H9 (cell line): ENCODE data around the gene NHLRC1. TPM values are rescaled to one million over a fixed set of nuclear protein-coding genes. Genes with fewer than 3 reads are reported as not detected.

Experiments
- DNase-seq: peaks from one replicate; pipeline ENCODE4 v3.0.0-alpha.2; 2017
- H2AFZ ChIP-seq: one replicate; pipeline ENCODE4 v1.6.1; 2013; ENCODE audit warnings: mild to moderate bottlenecking, low read length, control low read depth, moderate library complexity
- H2AK5ac ChIP-seq: 2 replicates; pipeline ENCODE4 v1.6.1; 2013; ENCODE audit warnings: low read length, control low read depth, mixed read lengths; ENCODE audit not compliant: insufficient read length
- H2BK120ac ChIP-seq: one replicate; pipeline ENCODE4 v1.6.1; 2013; ENCODE audit warnings: low read depth, mild to moderate bottlenecking, low read length, control low read depth, inconsistent platforms; ENCODE audit not compliant: poor library complexity, severe bottlenecking
- H2BK12ac ChIP-seq: 2 replicates; pipeline ENCODE4 v1.6.1; 2013; ENCODE audit warnings: low read length, control low read depth, mixed read lengths, low read depth; ENCODE audit not compliant: insufficient read length
- H2BK15ac ChIP-seq: 2 replicates; pipeline ENCODE4 v1.6.1; 2013; ENCODE audit warnings: low read depth, low read length, control low read depth
- H2BK20ac ChIP-seq: one replicate; pipeline ENCODE4 v1.6.1; 2013; ENCODE audit warnings: low read depth, mild to moderate bottlenecking, low read length, control low read depth, inconsistent platforms; ENCODE audit not compliant: poor library complexity, severe bottlenecking
- H2BK5ac ChIP-seq: 2 replicates; pipeline ENCODE4 v1.6.1; 2013; ENCODE audit warnings: low read length, control low read depth, mixed read lengths; ENCODE audit not compliant: insufficient read length
- H3K14ac ChIP-seq: 2 replicates; pipeline ENCODE4 v1.6.1; 2013; ENCODE audit warnings: low read length, control low read depth; ENCODE audit not compliant: insufficient read depth
- H3K18ac ChIP-seq: 2 replicates; pipeline ENCODE4 v1.6.1; 2013; ENCODE audit warnings: low read depth, mild to moderate bottlenecking, mixed read lengths, low read length, control low read depth; ENCODE audit not compliant: insufficient read length
- H3K23ac ChIP-seq: 2 replicates; pipeline ENCODE4 v1.6.1; 2013; ENCODE audit warnings: low read length, control low read depth, mixed read lengths, low read depth; ENCODE audit not compliant: insufficient read length
- H3K23me2 ChIP-seq: 2 replicates; pipeline ENCODE4 v1.6.1; 2013; ENCODE audit warnings: low read depth, mild to moderate bottlenecking, mixed read lengths, low read length, control low read depth; ENCODE audit not compliant: insufficient read length, poor library complexity, severe bottlenecking
- H3K27ac ChIP-seq: 2 replicates; pipeline ENCODE4 v1.5.1; 2013; ENCODE audit warnings: low read length, control low read depth, mixed read lengths, low read depth; ENCODE audit not compliant: insufficient read length
- H3K27me3 ChIP-seq: 2 replicates; pipeline ENCODE4 v1.6.1; 2013; ENCODE audit warnings: low read length, control low read depth, inconsistent platforms; ENCODE audit not compliant: insufficient read depth
- H3K4ac ChIP-seq: 2 replicates; pipeline ENCODE4 v1.6.1; 2013; ENCODE audit warnings: low read depth, mild to moderate bottlenecking, control low read depth, inconsistent platforms, low read length, moderate library complexity
- H3K4me1 ChIP-seq: 2 replicates; pipeline ENCODE4 v1.6.1; 2013; ENCODE audit warnings: low read length, control low read depth, inconsistent platforms; ENCODE audit not compliant: insufficient read depth
- H3K4me2 ChIP-seq: 2 replicates; pipeline ENCODE4 v1.6.1; 2013; ENCODE audit warnings: low read length, control low read depth, mixed read lengths; ENCODE audit not compliant: insufficient read length, insufficient read depth
- H3K56ac ChIP-seq: 2 replicates; pipeline ENCODE4 v1.6.1; 2013; ENCODE audit warnings: low read depth, mild to moderate bottlenecking, mixed read lengths, low read length, control low read depth; ENCODE audit not compliant: insufficient read length
- H3K79me1 ChIP-seq: 2 replicates; pipeline ENCODE4 v1.6.1; 2013; ENCODE audit warnings: low read depth, mild to moderate bottlenecking, moderate library complexity, low read length, control low read depth, inconsistent platforms; ENCODE audit not compliant: insufficient read depth, poor library complexity, severe bottlenecking
- H3K79me2 ChIP-seq: 2 replicates; pipeline ENCODE4 v1.6.1; 2013; ENCODE audit warnings: low read length, control low read depth, inconsistent platforms; ENCODE audit not compliant: insufficient read depth
- H3K9ac ChIP-seq: 2 replicates; pipeline ENCODE4 v1.6.1; 2013; ENCODE audit warnings: low read length, control low read depth, mixed read lengths; ENCODE audit not compliant: insufficient read length; ENCODE audit errors: extremely low read depth
- H3K9me3 ChIP-seq: one replicate; pipeline ENCODE4 v1.6.1; 2013; ENCODE audit warnings: low read depth, low read length, inconsistent platforms; ENCODE audit not compliant: control insufficient read depth
- H3T11ph ChIP-seq: one replicate; pipeline ENCODE4 v1.6.1; 2013; ENCODE audit warnings: mild to moderate bottlenecking, low read length, control low read depth, inconsistent platforms
- H4K20me1 ChIP-seq: one replicate; pipeline ENCODE4 v1.6.1; 2013; ENCODE audit not compliant: control insufficient read depth, insufficient read length, insufficient read depth
- H4K5ac ChIP-seq: 2 replicates; pipeline ENCODE4 v1.6.1; 2013; ENCODE audit warnings: low read depth, mild to moderate bottlenecking, mixed read lengths, low read length, control low read depth; ENCODE audit not compliant: insufficient read length
- H4K8ac ChIP-seq: replicated peaks from 2 replicates; pipeline ENCODE4 v1.6.1; 2013; ENCODE audit warnings: low read length, control low read depth, mixed read lengths, low read depth; ENCODE audit not compliant: insufficient read length
- H4K91ac ChIP-seq: 2 replicates; pipeline ENCODE4 v1.6.1; 2013; ENCODE audit warnings: low read depth, mild to moderate bottlenecking, moderate library complexity, mixed read lengths, low read length, control low read depth; ENCODE audit not compliant: insufficient read length
- H3K27ac Mint-ChIP-seq, 3 experiments: 2 replicates in 2 of 3; 3 replicates in 1 of 3; pipeline ENCODE4 v1.8.0; 2020 to 2021; ENCODE audit warnings: mixed read lengths in 3 of 3, mild to moderate bottlenecking in 1 of 3, moderate library complexity in 1 of 3
- H3K27me3 Mint-ChIP-seq: 2 replicates; pipeline ENCODE4 v1.8.0; 2021; ENCODE audit warnings: low read depth, mild to moderate bottlenecking, moderate library complexity, mixed read lengths
- H3K36me3 Mint-ChIP-seq, 3 experiments: 2 replicates in 2 of 3; 3 replicates in 1 of 3; pipeline ENCODE4 v1.8.0; 2020 to 2021; ENCODE audit warnings: low read depth in 3 of 3, mixed read lengths in 3 of 3; ENCODE audit not compliant: insufficient read depth in 1 of 3
- H3K4me1 Mint-ChIP-seq, 2 experiments: 2 replicates each; pipeline ENCODE4 v1.8.0; 2020; ENCODE audit warnings: mixed read lengths in 2 of 2
- H3K4me3 Mint-ChIP-seq, 2 experiments: 2 replicates in 1 of 2; 3 replicates in 1 of 2; pipeline ENCODE4 v1.8.0; 2020 to 2021; ENCODE audit warnings: mild to moderate bottlenecking in 2 of 2, mixed read lengths in 2 of 2, moderate library complexity in 1 of 2
- H3K9me3 Mint-ChIP-seq, 2 experiments: 2 replicates in 1 of 2; 3 replicates in 1 of 2; pipeline ENCODE4 v1.8.0; 2020; ENCODE audit warnings: mild to moderate bottlenecking in 2 of 2, mixed read lengths in 2 of 2, moderate library complexity in 1 of 2
- WGBS: extraction: QIAGEN DNeasy Blood & Tissue Kit; methylation state at CpG from one replicate; pipeline ENCODE4 v1.1.7; 2013; ENCODE audit warnings: missing lambda C conversion rate, low lambda C conversion rate, mixed read lengths; ENCODE audit not compliant: insufficient read length; ENCODE audit errors: extremely low coverage; 5-methylcytosine and 5-hydroxymethylcytosine counted together
- total RNA-seq: library from RNA; stranded (reverse); gene quantifications from 2 replicates; pipeline ENCODE4 v1.2.1, GENCODE V29; 2021
- TF ChIP-seq, protein P1 (sequence below): fragments of 200-600 bp; sonication (generic); conservative IDR thresholded peaks from 3 replicates; pipeline ENCODE4 v1.8.0; 2021; ENCODE audit warnings: antibody characterized with exemption, mild to moderate bottlenecking

NHLRC1 gene
- total RNA-seq, 1 experiment from 2014 or later = 1.5 TPM

DNA sequence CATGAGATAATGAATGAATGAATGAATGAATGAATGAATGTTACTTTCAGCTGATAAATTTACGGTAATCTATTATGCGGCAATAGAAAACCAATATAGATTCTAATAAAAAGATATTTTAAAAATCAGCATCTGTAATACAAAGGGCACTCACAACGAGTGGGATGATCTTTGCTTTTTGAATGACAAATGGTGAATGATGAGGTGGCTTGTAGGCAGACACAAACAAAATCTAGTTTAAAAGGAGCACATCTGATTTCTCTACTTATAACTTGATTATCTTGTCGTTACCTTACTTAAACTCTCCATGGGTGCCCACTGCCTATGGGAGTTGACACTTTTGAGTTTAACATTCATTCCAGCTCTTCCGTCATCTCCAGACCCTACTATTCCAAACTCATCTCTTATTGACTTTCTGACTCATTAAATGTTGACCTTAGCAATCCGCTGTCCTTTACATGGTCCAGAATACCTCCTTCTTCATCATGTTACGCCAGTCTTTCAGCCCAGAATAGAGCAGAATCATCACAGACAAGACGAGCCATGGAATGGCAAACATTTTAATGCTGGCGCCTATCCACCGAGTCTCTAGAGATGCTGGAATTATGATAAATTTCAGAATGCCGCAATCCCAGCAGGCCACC is 41.3 kb downstream of the NHLRC1 start:
- Mint-ChIP-seq H3K36me3 (no peaks in the 10 kb centered on the region), H3K4me1 (no peaks in the 10 kb centered on the region), H3K4me3 (no peak overlapping the region), H3K9me3 (no peaks in the 10 kb centered on the region; a peak in 1 of 5 replicates), H3K27ac (no peak overlapping the region), H3K27me3 (no peaks in the 10 kb centered on the region)
- Histone ChIP-seq H3K23ac (no peak overlapping the region), H3K4me1 (no peaks in the 10 kb centered on the region), H2BK5ac (no peak overlapping the region), H4K5ac (no peak overlapping the region), H4K20me1 (no peaks in the 10 kb centered on the region), H4K8ac (no peak overlapping the region), H2BK120ac (no peak overlapping the region), H3K4me2 (no peak overlapping the region), H3T11ph (no peak overlapping the region), H3K9me3 (no peaks in the 10 kb centered on the region), H2BK15ac (no peak overlapping the region), H2BK20ac (no peak overlapping the region), H2BK12ac (no peak overlapping the region), H3K4ac (no peak overlapping the region), H3K23me2 (no peaks in the 10 kb centered on the region), H2AFZ (no peak overlapping the region), H2AK5ac (no peak overlapping the region), H4K91ac (no peak overlapping the region), H3K79me1 (no peaks in the 10 kb centered on the region), H3K9ac (no peak overlapping the region), H3K27ac (no peak overlapping the region), H3K14ac (no peak overlapping the region), H3K79me2 (no peaks in the 10 kb centered on the region), H3K27me3 (no peaks in the 10 kb centered on the region), H3K56ac (no peak overlapping the region), H3K18ac (no peak overlapping the region)
- no peak for DNase-seq
- no CpG with 5 or more reads among the region's 11 CpGs for WGBS
- TF ChIP-seq, protein P1, sequence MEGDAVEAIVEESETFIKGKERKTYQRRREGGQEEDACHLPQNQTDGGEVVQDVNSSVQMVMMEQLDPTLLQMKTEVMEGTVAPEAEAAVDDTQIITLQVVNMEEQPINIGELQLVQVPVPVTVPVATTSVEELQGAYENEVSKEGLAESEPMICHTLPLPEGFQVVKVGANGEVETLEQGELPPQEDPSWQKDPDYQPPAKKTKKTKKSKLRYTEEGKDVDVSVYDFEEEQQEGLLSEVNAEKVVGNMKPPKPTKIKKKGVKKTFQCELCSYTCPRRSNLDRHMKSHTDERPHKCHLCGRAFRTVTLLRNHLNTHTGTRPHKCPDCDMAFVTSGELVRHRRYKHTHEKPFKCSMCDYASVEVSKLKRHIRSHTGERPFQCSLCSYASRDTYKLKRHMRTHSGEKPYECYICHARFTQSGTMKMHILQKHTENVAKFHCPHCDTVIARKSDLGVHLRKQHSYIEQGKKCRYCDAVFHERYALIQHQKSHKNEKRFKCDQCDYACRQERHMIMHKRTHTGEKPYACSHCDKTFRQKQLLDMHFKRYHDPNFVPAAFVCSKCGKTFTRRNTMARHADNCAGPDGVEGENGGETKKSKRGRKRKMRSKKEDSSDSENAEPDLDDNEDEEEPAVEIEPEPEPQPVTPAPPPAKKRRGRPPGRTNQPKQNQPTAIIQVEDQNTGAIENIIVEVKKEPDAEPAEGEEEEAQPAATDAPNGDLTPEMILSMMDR = no peak
